ENCODE results near the gene MT3. TPM values are rescaled to one million over a fixed set of nuclear protein-coding genes. Genes with fewer than 3 reads are reported as not detected.
A peak's percentile ranks its signal among the peaks of the same experiment; 100 is the strongest.

Gene MT3
- total and polyA plus RNA-seq, 2 experiments from 2014 or later: not detected

DNA sequence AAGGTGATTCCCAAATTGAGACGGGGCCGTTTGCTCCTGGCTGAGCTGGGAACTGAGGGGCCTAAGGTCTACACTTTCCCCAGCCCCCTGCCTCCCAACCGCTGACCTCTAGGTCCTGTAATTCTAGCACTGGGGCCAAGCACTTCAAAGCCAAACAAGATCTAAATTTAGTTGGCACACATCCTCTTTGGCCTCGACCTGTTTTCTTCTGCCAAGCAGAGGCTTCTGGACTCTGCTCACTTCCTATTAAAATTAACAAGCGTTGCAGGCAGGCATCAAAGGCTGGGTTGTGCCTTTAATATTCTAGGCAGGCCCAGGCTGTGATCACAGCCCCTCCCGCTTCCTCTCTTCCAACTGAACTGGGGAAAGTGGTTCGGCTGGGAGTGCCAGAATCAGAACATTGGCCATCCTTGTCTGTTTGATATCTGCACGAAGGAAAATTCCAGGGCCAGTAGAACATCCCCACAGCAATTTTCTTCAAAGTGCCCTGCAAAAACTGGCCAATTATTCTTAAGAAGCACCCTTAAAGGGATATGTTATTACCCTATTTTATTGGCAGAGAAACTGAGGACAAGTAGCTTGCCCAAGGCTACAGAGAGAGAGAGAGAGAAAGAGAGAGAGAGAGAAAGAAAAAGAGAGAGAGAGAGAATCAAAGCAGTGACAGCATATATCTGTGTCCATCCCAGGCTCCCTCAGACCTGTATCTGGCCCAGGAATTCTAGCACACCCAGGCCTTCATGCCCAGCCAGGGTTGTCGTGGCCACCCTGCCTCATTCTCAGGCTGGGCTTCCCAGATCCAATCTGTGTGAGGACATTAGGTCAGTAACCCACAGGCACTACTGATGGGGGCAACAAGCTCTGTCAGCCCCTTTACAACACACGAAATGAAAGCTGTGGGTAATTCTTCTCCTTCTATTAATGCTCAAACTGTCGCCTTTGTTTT is 37.3 kb upstream of the MT3 start:
- Mint-ChIP-seq H3K9me3 (no peaks in the 10 kb centered on the region; the same call in 2 of the 3 replicates), H3K4me3 (no peak overlapping the region), H3K4me1 (peaks cover 22% of the 10 kb centered on the region), H3K36me3 (ENCODE audit: low read depth) (no peaks in the 10 kb centered on the region), H3K27me3 (ENCODE audit: insufficient read depth, low read depth, poor library complexity) (peaks cover 11% of the 10 kb centered on the region), H3K27ac (no peak overlapping the region)
- no peak overlapping the region for H3K4me2 ChIP-seq
- H3K4me3 ChIP-seq: no peak overlapping the region
- no peak overlapping the region for H3K27ac ChIP-seq (ENCODE audit: low read depth)
- H3K4me1 ChIP-seq (ENCODE audit: insufficient read depth): peaks cover 14% of the 10 kb centered on the region; the same call in 1 of the 2 replicates
- H3F3A ChIP-seq (replicated peaks; ENCODE audit: low read depth): peaks cover 1% of the 10 kb centered on the region; the same call in 1 of the 2 replicates
- H3K36me3 ChIP-seq (ENCODE audit: insufficient read depth): no peaks in the 10 kb centered on the region
- no peaks in the 10 kb centered on the region for H3K9me2 ChIP-seq (ENCODE audit: insufficient read depth)
- 0 out of 2 replicates have a peak overlapping the region, but pooled peaks have one; percentile 38 for H2AFZ ChIP-seq
- TF ChIP-seq ZNF114 (CRISPR knock-in tag; IDR thresholded peaks at IDR 0.05) (no peak), EZH2 (IDR thresholded peaks at IDR 0.05; ENCODE audit: low read depth, unreplicated experiment) (no peak), JUNB (IDR thresholded peaks at IDR 0.05; ENCODE audit: unreplicated experiment) (no peak), CREB1 (CRISPR knock-in tag; IDR thresholded peaks at IDR 0.05; ENCODE audit: low read depth) (no peak), POLR2AphosphoS5 (IDR thresholded peaks at IDR 0.05; ENCODE audit: low read depth) (no peak), ZNF331 (CRISPR knock-in tag; IDR thresholded peaks at IDR 0.05; ENCODE audit: low read depth) (no peak), NANOG (IDR thresholded peaks at IDR 0.05; ENCODE audit: borderline replicate concordance) (no peak), EZH2phosphoT487 (IDR thresholded peaks at IDR 0.05; ENCODE audit: unreplicated experiment) (no peak), STAT1 (IDR thresholded peaks at IDR 0.05; ENCODE audit: unreplicated experiment) (no peak)
- TF ChIP-seq, protein P1, sequence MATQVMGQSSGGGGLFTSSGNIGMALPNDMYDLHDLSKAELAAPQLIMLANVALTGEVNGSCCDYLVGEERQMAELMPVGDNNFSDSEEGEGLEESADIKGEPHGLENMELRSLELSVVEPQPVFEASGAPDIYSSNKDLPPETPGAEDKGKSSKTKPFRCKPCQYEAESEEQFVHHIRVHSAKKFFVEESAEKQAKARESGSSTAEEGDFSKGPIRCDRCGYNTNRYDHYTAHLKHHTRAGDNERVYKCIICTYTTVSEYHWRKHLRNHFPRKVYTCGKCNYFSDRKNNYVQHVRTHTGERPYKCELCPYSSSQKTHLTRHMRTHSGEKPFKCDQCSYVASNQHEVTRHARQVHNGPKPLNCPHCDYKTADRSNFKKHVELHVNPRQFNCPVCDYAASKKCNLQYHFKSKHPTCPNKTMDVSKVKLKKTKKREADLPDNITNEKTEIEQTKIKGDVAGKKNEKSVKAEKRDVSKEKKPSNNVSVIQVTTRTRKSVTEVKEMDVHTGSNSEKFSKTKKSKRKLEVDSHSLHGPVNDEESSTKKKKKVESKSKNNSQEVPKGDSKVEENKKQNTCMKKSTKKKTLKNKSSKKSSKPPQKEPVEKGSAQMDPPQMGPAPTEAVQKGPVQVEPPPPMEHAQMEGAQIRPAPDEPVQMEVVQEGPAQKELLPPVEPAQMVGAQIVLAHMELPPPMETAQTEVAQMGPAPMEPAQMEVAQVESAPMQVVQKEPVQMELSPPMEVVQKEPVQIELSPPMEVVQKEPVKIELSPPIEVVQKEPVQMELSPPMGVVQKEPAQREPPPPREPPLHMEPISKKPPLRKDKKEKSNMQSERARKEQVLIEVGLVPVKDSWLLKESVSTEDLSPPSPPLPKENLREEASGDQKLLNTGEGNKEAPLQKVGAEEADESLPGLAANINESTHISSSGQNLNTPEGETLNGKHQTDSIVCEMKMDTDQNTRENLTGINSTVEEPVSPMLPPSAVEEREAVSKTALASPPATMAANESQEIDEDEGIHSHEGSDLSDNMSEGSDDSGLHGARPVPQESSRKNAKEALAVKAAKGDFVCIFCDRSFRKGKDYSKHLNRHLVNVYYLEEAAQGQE (IDR thresholded peaks at IDR 0.05; ENCODE audit: unreplicated experiment): no peak
- TF ChIP-seq, protein P2, sequence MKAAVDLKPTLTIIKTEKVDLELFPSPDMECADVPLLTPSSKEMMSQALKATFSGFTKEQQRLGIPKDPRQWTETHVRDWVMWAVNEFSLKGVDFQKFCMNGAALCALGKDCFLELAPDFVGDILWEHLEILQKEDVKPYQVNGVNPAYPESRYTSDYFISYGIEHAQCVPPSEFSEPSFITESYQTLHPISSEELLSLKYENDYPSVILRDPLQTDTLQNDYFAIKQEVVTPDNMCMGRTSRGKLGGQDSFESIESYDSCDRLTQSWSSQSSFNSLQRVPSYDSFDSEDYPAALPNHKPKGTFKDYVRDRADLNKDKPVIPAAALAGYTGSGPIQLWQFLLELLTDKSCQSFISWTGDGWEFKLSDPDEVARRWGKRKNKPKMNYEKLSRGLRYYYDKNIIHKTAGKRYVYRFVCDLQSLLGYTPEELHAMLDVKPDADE (IDR thresholded peaks at IDR 0.05): no peak
- TF ChIP-seq, protein P3, sequence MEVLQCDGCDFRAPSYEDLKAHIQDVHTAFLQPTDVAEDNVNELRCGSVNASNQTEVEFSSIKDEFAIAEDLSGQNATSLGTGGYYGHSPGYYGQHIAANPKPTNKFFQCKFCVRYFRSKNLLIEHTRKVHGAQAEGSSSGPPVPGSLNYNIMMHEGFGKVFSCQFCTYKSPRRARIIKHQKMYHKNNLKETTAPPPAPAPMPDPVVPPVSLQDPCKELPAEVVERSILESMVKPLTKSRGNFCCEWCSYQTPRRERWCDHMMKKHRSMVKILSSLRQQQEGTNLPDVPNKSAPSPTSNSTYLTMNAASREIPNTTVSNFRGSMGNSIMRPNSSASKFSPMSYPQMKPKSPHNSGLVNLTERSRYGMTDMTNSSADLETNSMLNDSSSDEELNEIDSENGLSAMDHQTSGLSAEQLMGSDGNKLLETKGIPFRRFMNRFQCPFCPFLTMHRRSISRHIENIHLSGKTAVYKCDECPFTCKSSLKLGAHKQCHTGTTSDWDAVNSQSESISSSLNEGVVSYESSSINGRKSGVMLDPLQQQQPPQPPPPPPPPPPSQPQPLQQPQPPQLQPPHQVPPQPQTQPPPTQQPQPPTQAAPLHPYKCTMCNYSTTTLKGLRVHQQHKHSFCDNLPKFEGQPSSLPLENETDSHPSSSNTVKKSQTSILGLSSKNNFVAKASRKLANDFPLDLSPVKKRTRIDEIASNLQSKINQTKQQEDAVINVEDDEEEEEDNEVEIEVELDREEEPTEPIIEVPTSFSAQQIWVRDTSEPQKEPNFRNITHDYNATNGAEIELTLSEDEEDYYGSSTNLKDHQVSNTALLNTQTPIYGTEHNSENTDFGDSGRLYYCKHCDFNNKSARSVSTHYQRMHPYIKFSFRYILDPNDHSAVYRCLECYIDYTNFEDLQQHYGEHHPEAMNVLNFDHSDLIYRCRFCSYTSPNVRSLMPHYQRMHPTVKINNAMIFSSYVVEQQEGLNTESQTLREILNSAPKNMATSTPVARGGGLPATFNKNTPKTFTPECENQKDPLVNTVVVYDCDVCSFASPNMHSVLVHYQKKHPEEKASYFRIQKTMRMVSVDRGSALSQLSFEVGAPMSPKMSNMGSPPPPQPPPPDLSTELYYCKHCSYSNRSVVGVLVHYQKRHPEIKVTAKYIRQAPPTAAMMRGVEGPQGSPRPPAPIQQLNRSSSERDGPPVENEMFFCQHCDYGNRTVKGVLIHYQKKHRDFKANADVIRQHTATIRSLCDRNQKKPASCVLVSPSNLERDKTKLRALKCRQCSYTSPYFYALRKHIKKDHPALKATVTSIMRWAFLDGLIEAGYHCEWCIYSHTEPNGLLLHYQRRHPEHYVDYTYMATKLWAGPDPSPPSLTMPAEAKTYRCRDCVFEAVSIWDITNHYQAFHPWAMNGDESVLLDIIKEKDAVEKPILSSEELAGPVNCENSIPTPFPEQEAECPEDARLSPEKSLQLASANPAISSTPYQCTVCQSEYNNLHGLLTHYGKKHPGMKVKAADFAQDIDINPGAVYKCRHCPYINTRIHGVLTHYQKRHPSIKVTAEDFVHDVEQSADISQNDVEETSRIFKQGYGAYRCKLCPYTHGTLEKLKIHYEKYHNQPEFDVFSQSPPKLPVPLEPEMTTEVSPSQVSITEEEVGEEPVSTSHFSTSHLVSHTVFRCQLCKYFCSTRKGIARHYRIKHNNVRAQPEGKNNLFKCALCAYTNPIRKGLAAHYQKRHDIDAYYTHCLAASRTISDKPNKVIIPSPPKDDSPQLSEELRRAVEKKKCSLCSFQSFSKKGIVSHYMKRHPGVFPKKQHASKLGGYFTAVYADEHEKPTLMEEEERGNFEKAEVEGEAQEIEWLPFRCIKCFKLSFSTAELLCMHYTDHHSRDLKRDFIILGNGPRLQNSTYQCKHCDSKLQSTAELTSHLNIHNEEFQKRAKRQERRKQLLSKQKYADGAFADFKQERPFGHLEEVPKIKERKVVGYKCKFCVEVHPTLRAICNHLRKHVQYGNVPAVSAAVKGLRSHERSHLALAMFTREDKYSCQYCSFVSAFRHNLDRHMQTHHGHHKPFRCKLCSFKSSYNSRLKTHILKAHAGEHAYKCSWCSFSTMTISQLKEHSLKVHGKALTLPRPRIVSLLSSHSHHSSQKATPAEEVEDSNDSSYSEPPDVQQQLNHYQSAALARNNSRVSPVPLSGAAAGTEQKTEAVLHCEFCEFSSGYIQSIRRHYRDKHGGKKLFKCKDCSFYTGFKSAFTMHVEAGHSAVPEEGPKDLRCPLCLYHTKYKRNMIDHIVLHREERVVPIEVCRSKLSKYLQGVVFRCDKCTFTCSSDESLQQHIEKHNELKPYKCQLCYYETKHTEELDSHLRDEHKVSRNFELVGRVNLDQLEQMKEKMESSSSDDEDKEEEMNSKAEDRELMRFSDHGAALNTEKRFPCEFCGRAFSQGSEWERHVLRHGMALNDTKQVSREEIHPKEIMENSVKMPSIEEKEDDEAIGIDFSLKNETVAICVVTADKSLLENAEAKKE (CRISPR knock-in tag; IDR thresholded peaks at IDR 0.05): no peak
- TF ChIP-seq, protein P4, sequence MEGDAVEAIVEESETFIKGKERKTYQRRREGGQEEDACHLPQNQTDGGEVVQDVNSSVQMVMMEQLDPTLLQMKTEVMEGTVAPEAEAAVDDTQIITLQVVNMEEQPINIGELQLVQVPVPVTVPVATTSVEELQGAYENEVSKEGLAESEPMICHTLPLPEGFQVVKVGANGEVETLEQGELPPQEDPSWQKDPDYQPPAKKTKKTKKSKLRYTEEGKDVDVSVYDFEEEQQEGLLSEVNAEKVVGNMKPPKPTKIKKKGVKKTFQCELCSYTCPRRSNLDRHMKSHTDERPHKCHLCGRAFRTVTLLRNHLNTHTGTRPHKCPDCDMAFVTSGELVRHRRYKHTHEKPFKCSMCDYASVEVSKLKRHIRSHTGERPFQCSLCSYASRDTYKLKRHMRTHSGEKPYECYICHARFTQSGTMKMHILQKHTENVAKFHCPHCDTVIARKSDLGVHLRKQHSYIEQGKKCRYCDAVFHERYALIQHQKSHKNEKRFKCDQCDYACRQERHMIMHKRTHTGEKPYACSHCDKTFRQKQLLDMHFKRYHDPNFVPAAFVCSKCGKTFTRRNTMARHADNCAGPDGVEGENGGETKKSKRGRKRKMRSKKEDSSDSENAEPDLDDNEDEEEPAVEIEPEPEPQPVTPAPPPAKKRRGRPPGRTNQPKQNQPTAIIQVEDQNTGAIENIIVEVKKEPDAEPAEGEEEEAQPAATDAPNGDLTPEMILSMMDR (conservative IDR thresholded peaks at IDR 0.05; ENCODE audit: low read depth in 2 of 2): no peak
- ATAC-seq (no peak), DNase-seq (ENCODE audit: low spot score) (no peak)
- H3K79me2 ChIP-seq (replicated peaks; ENCODE audit: insufficient read depth): no peaks in the 10 kb centered on the region
- no peaks in the 10 kb centered on the region for H3K27me3 ChIP-seq (ENCODE audit: insufficient read depth)
- no peaks in the 10 kb centered on the region for H4K20me1 ChIP-seq (replicated peaks; ENCODE audit: insufficient read depth)

Measured in GM23338 (cell line).